Tibial nerve (tissue), 3 donors: ENCODE results near the gene FAM174C.

Experiments used
- CTCF ChIP-seq, 5 experiments: fragments of 200-600 bp in 3 of 5; fragments of 450-650 bp in 2 of 5; sonication (generic) in 3 of 5; IDR thresholded peaks; one replicate each; pipeline ENCODE4 v1.5.1; 2016 to 2019; ENCODE audit warnings: antibody characterized with exemption in 5 of 5, mild to moderate bottlenecking in 3 of 5, moderate library complexity in 2 of 5
- POLR2A ChIP-seq, 2 donors: fragments of 450-650 bp; IDR thresholded peaks; one replicate each; pipeline ENCODE4 v1.6.1; 2017; ENCODE audit warnings: antibody characterized with exemption in 2 of 2, mild to moderate bottlenecking in 2 of 2, moderate library complexity in 2 of 2

DNA sequence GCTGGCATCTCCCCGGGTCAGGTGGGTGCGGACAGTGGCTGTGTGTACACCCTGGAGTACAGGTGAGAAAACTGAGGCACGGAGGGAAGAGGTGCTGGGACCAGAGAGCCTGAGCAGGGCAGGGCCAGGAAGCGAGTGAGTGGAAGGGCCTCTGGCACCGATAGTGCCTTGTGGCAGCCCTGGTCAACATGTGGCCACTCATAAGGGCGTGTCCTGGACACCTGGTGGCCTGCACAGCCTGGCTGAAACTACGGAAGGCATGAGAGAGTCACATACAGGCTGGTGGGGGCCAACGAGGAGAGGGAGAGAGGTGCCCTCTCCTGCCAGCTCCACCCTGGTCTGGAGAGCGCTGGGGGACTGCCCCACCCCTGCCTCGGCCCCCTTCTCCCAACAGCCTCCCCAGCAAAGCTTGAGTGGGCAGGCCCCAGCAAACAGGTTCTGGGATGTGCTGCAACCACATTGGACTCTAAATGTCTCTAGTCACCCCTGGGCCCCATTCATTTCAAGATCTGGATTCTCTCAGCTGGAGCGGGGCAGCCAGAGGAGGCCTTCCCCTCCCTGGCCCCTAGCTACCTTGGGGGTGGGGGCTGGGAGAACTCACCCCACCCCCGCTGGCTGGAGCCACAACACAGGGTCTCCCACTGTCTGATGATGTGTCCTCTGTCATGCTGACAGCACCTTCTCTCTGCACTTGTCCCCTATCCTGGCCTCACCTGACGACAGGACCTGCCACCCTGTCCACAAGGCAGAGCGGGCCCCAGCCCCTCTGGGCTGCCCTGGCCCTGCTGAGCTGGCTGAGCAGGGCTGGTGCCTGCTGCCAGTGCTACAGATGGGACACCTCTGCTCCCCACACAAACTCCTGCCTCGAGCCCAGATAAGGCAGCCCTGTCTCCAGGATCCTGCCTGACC, 43.3 kb upstream of the FAM174C start:
- no peak for TF ChIP-seq CTCF (IDR thresholded peaks at IDR 0.05)
- no peak for TF ChIP-seq POLR2A (IDR thresholded peaks at IDR 0.05)
